Panc1 (cell line): ENCODE data around the gene RNF169. TPM values are rescaled to one million over a fixed set of nuclear protein-coding genes. Genes with fewer than 3 reads are reported as not detected.
A peak's percentile ranks its signal among the peaks of the same experiment; 100 is the strongest.

Source experiments
- ATAC-seq: fragments of 200-7000 bp; cut with Tn5 transposase; 2 replicates; pipeline ENCODE4 v1.9.1; 2020; ENCODE audit warnings: mild to moderate bottlenecking, moderate library complexity
- BruUV-seq: library from RNA; stranded (reverse); fragments of 400-500 nt; replicated peaks from 2 replicates; lab custom pipeline; 2021; lab: Mats Ljungman, UMichigan
- CTCF ChIA-PET: fragments of 300-600 bp; sonication (Branson Sonifier 250); formaldehyde crosslinking; loops from one replicate; lab custom pipeline; 2022; ENCODE audit warnings: antibody characterized with exemption; lab: Charles Lee
- POLR2A ChIA-PET: fragments of 300-600 bp; sonication (Branson Sonifier 250); formaldehyde crosslinking; loops from one replicate; lab custom pipeline; 2022; ENCODE audit warnings: antibody characterized with exemption; lab: Charles Lee
- DNase-seq: peaks from one replicate; pipeline ENCODE4 v3.0.0-alpha.2; 2010; ENCODE audit warnings: low read depth, low spot score
- H3K27ac ChIP-seq: 2 replicates; pipeline ENCODE4 v1.5.1; 2011; ENCODE audit warnings: mild to moderate bottlenecking, low read length, inconsistent platforms
- H3K27me3 ChIP-seq: fragments of 200-500 bp; sonication (Bioruptor generic); 2 replicates; pipeline ENCODE4 v1.6.0; 2014; ENCODE audit warnings: low read length, inconsistent platforms; ENCODE audit not compliant: control insufficient read depth, insufficient read depth
- H3K36me3 ChIP-seq: fragments of 200-500 bp; sonication (Bioruptor generic); 2 replicates; pipeline ENCODE4 v1.5.1; 2014; ENCODE audit warnings: inconsistent platforms, mild to moderate bottlenecking, low read length, moderate library complexity; ENCODE audit not compliant: control insufficient read depth, insufficient read depth
- H3K4me1 ChIP-seq: 2 replicates; pipeline ENCODE4 v1.5.1; 2011; ENCODE audit warnings: inconsistent platforms, mild to moderate bottlenecking, low read length, moderate library complexity; ENCODE audit not compliant: control insufficient read depth, insufficient read depth
- H3K4me3 ChIP-seq, 2 experiments: 2 replicates each; pipeline ENCODE4 v1.5.1; 2011 to 2012; ENCODE audit warnings: low read depth in 2 of 2, low read length in 2 of 2, mild to moderate bottlenecking in 2 of 2, inconsistent platforms in 1 of 2, moderate library complexity in 1 of 2
- H3K9me3 ChIP-seq: fragments of 200-500 bp; sonication (Bioruptor generic); 2 replicates; pipeline ENCODE4 v1.5.1; 2014; ENCODE audit warnings: low read depth, mild to moderate bottlenecking, inconsistent platforms, low read length, moderate library complexity; ENCODE audit not compliant: control insufficient read depth, insufficient read depth
- CTCF ChIP-seq: fragments of 450-650 bp; IDR thresholded peaks from 2 replicates; pipeline ENCODE4 v1.5.1; 2017; ENCODE audit warnings: mild to moderate bottlenecking
- POLR2AphosphoS5 ChIP-seq: IDR thresholded peaks from 2 replicates; pipeline ENCODE4 v1.6.1; 2012; ENCODE audit warnings: mild to moderate bottlenecking, low read depth, low read length, moderate library complexity
- REST ChIP-seq, 2 experiments: IDR thresholded peaks; 2 replicates each; pipeline ENCODE4 v1.6.1; 2011 to 2012; ENCODE audit warnings: low read depth in 2 of 2, control low read depth in 1 of 2, low read length in 1 of 2, mild to moderate bottlenecking in 1 of 2, moderate library complexity in 1 of 2; ENCODE audit not compliant: insufficient read depth in 1 of 2
- SIN3A ChIP-seq: IDR thresholded peaks from 2 replicates; pipeline ENCODE4 v1.6.1; 2012; ENCODE audit warnings: low read depth, mild to moderate bottlenecking, low read length, moderate library complexity, borderline replicate concordance; ENCODE audit not compliant: insufficient read depth
- TCF7L2 ChIP-seq: IDR thresholded peaks from 2 replicates; pipeline ENCODE4 v1.6.1; 2011; ENCODE audit warnings: mild to moderate bottlenecking, low read depth, low read length, inconsistent platforms
- in situ Hi-C: cut with HindIII; loops from 2 replicates; pipeline ENCODE4 v1.10.0; 2016; ENCODE audit warnings: low sequenced_read_pairs, low pct_unique_long_range_greater_than_20kb
- intact Hi-C: fragments of 100-400 bp; cut with micrococcal nuclease; formaldehyde crosslinking; loops from one replicate; pipeline ENCODE4 v1.10.0; 2022; ENCODE audit not compliant: unreplicated experiment
- total RNA-seq: library from RNA; stranded (reverse); gene quantifications from one replicate; pipeline ENCODE4 v1.2.1, GENCODE V29; 2021; ENCODE audit not compliant: unreplicated experiment

Gene RNF169
- total RNA-seq, 1 experiment from 2014 or later, result 23.6 TPM

DNA sequence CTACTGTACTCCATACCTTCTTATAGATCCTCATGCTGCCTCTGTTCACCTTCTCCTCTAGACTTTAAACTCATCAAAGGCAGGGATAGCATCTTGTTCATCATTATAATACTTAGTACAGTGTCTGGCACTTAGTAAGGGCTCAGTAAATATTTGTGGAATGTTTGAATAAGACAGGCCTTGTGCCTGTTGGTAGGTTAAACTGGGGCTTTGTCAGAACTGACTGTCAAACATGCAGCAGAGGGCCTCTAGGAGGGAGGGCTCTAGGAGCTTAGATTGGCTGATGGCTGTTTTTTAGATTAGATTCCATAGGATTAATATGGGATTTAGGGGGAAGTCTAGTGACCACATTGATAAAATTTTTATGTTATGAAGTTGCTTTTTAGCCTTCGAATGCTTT is 70.8 kb downstream of the RNF169 start:
- H3K4me1 ChIP-seq, result 0 out of 2 replicates have a peak, but pooled peaks cover 2% of the 10 kb centered on the region
- H3K36me3 ChIP-seq, result peaks cover 2% of the 10 kb centered on the region; the same call in 1 of the 2 replicates
- ChIA-PET POLR2A (no interaction called here), CTCF (no interaction called here)
- no peak for ATAC-seq
- intact Hi-C loops (no loop called here), in situ Hi-C loops (no loop called here)
- BruUV-seq, result no TSS peak
- H3K27ac ChIP-seq, result no peak overlapping the region
- H3K4me3 ChIP-seq, result no peak overlapping the region
- H3K9me3 ChIP-seq, result peaks cover 2% of the 10 kb centered on the region; the same call in 1 of the 2 replicates
- DNase-seq, result no peak
- no peak for TF ChIP-seq TCF7L2
- no peak for TF ChIP-seq SIN3A
- no peak for TF ChIP-seq CTCF
- TF ChIP-seq POLR2AphosphoS5, result no peak
- no peak for TF ChIP-seq REST (IDR thresholded peaks at IDR 0.05; ENCODE audit: insufficient read depth in 1 of 2, low read depth in 2 of 2, low read length in 1 of 2)
- H3K27me3 ChIP-seq, result no peaks in the 10 kb centered on the region

- no TSS peak for BruUV-seq
- DNase-seq, result peak; percentile 27
- TF ChIP-seq POLR2AphosphoS5 (no peak), TCF7L2 (no peak), SIN3A (no peak), CTCF (no peak), REST (IDR thresholded peaks at IDR 0.05; ENCODE audit: insufficient read depth in 1 of 2, low read depth in 2 of 2, low read length in 1 of 2) (no peak)
- Histone ChIP-seq H3K27me3 (no peaks in the 10 kb centered on the region), H3K4me3 (no peak overlapping the region), H3K36me3 (peaks cover 2% of the 10 kb centered on the region; the same call in 1 of the 2 replicates), H3K4me1 (0 out of 2 replicates have a peak, but pooled peaks cover 2% of the 10 kb centered on the region), H3K9me3 (peaks cover 8% of the 10 kb centered on the region; the same call in 1 of the 2 replicates), H3K27ac (no peak overlapping the region)
- ATAC-seq, result peak; percentile 24; the same call in 1 of the 2 replicates
- intact Hi-C loops (no loop called here), in situ Hi-C loops (no loop called here)
- CTCF ChIA-PET, result no interaction called here
- POLR2A ChIA-PET, result no interaction called here
These were observed 72.1 kb downstream of the RNF169 start for GRCh38 chr11:74820763-74821162.
